GM23338 (cell line): ENCODE results near the gene REX1BD. TPM values are rescaled to one million over a fixed set of nuclear protein-coding genes. Genes with fewer than 3 reads are reported as not detected.

Source experiments
- ATAC-seq: fragments of 200-7000 bp; cut with Tn5 transposase; 3 replicates; pipeline ENCODE4 v1.9.1; 2020
- DNase-seq: peaks from one replicate; pipeline ENCODE4 v3.0.0-alpha.2; 2015; ENCODE audit warnings: low spot score
- H2AFZ ChIP-seq: fragments of 200-600 bp; sonication (generic); 2 replicates; pipeline ENCODE4 v1.8.0; 2016; ENCODE audit warnings: antibody characterized with exemption, mild to moderate bottlenecking, moderate library complexity
- H3F3A ChIP-seq: fragments of 200-600 bp; sonication (generic); replicated peaks from 2 replicates; pipeline ENCODE4 v1.8.0; 2017; ENCODE audit warnings: antibody characterized with exemption, mixed run types, low read depth
- H3K27ac ChIP-seq: fragments of 200-600 bp; sonication (generic); 2 replicates; pipeline ENCODE4 v1.6.1; 2016; ENCODE audit warnings: low read depth
- H3K27me3 ChIP-seq: fragments of 200-600 bp; sonication (generic); 2 replicates; pipeline ENCODE4 v1.8.0; 2016; ENCODE audit warnings: mild to moderate bottlenecking, mixed run types, moderate library complexity; ENCODE audit not compliant: insufficient read depth
- H3K36me3 ChIP-seq: fragments of 200-600 bp; sonication (generic); 2 replicates; pipeline ENCODE4 v1.8.0; 2016; ENCODE audit warnings: mild to moderate bottlenecking; ENCODE audit not compliant: insufficient read depth
- H3K4me1 ChIP-seq: fragments of 200-600 bp; sonication (generic); 2 replicates; pipeline ENCODE4 v1.8.0; 2016; ENCODE audit warnings: mild to moderate bottlenecking, moderate library complexity; ENCODE audit not compliant: insufficient read depth
- H3K4me2 ChIP-seq: fragments of 200-600 bp; sonication (generic); 2 replicates; pipeline ENCODE4 v1.7.1; 2017; ENCODE audit warnings: mixed run types
- H3K4me3 ChIP-seq: fragments of 200-600 bp; sonication (generic); 2 replicates; pipeline ENCODE4 v1.6.1; 2016; ENCODE audit warnings: mixed run types
- H3K79me2 ChIP-seq: fragments of 200-600 bp; sonication (generic); replicated peaks from 2 replicates; pipeline ENCODE4 v1.8.0; 2017; ENCODE audit warnings: mild to moderate bottlenecking; ENCODE audit not compliant: insufficient read depth
- H3K9me2 ChIP-seq: fragments of 200-600 bp; sonication (generic); 2 replicates; pipeline ENCODE4 v1.8.0; 2017; ENCODE audit not compliant: insufficient read depth
- H4K20me1 ChIP-seq: fragments of 200-600 bp; sonication (generic); replicated peaks from 2 replicates; pipeline ENCODE4 v1.8.0; 2017; ENCODE audit warnings: mild to moderate bottlenecking; ENCODE audit not compliant: insufficient read depth
- H3K27ac Mint-ChIP-seq: 2 replicates; pipeline ENCODE4 v1.8.0; 2020; ENCODE audit warnings: inconsistent platforms, mild to moderate bottlenecking, moderate library complexity, mixed read lengths
- H3K27me3 Mint-ChIP-seq: 3 replicates; pipeline ENCODE4 v1.8.0; 2022; ENCODE audit warnings: low read depth, mild to moderate bottlenecking, moderate library complexity, mixed read lengths, inconsistent platforms; ENCODE audit not compliant: insufficient read depth, poor library complexity
- H3K36me3 Mint-ChIP-seq: 3 replicates; pipeline ENCODE4 v1.8.0; 2021; ENCODE audit warnings: low read depth, mild to moderate bottlenecking, inconsistent platforms, moderate library complexity, mixed read lengths
- H3K4me1 Mint-ChIP-seq: 3 replicates; pipeline ENCODE4 v1.8.0; 2020; ENCODE audit warnings: mild to moderate bottlenecking, inconsistent platforms, mixed read lengths
- H3K4me3 Mint-ChIP-seq: 3 replicates; pipeline ENCODE4 v1.8.0; 2021; ENCODE audit warnings: moderate library complexity, mild to moderate bottlenecking, inconsistent platforms, mixed read lengths
- H3K9me3 Mint-ChIP-seq: 3 replicates; pipeline ENCODE4 v1.8.0; 2020; ENCODE audit warnings: moderate library complexity, mild to moderate bottlenecking, inconsistent platforms, mixed read lengths
- CREB1 ChIP-seq: fragments of 250-450 bp; sonication (Bioruptor Pico); IDR thresholded peaks from 2 replicates; pipeline ENCODE4 v1.5.0; 2020; ENCODE audit warnings: low read depth, mild to moderate bottlenecking, moderate library complexity
- ETS1 ChIP-seq: IDR thresholded peaks from 2 replicates; pipeline ENCODE4 v1.6.1; 2016; ENCODE audit warnings: antibody characterized with exemption
- EZH2 ChIP-seq: fragments of 200-600 bp; sonication (generic); IDR thresholded peaks from one replicate; pipeline ENCODE4 v1.8.0; 2017; ENCODE audit warnings: antibody characterized with exemption, mild to moderate bottlenecking, low read depth; ENCODE audit not compliant: unreplicated experiment
- EZH2phosphoT487 ChIP-seq: fragments of 200-600 bp; sonication (generic); IDR thresholded peaks from one replicate; pipeline ENCODE4 v1.8.1; 2018; ENCODE audit warnings: antibody characterized with exemption; ENCODE audit not compliant: unreplicated experiment
- JUNB ChIP-seq: IDR thresholded peaks from one replicate; pipeline ENCODE4 v1.6.1; 2016; ENCODE audit warnings: antibody characterized with exemption; ENCODE audit not compliant: unreplicated experiment
- NANOG ChIP-seq: IDR thresholded peaks from 2 replicates; pipeline ENCODE4 v1.6.1; 2016; ENCODE audit warnings: antibody characterized with exemption, borderline replicate concordance
- POLR2AphosphoS5 ChIP-seq: IDR thresholded peaks from 2 replicates; pipeline ENCODE4 v1.6.1; 2016; ENCODE audit warnings: antibody characterized with exemption, low read depth
- REST ChIP-seq: IDR thresholded peaks from one replicate; pipeline ENCODE4 v1.6.1; 2018; ENCODE audit warnings: antibody characterized with exemption; ENCODE audit not compliant: unreplicated experiment
- STAT1 ChIP-seq: IDR thresholded peaks from one replicate; pipeline ENCODE4 v1.6.1; 2016; ENCODE audit warnings: antibody characterized with exemption; ENCODE audit not compliant: unreplicated experiment
- ZNF114 ChIP-seq: fragments of 250-450 bp; sonication (Bioruptor Pico); IDR thresholded peaks from 2 replicates; pipeline ENCODE4 v1.5.0; 2020; ENCODE audit warnings: mild to moderate bottlenecking, moderate library complexity
- ZNF331 ChIP-seq: fragments of 250-450 bp; sonication (Bioruptor Pico); IDR thresholded peaks from 2 replicates; pipeline ENCODE4 v1.5.0; 2020; ENCODE audit warnings: low read depth, mild to moderate bottlenecking, moderate library complexity
- ZNF462 ChIP-seq: fragments of 250-450 bp; sonication (Bioruptor Pico); IDR thresholded peaks from 2 replicates; pipeline ENCODE4 v1.5.0; 2020; ENCODE audit warnings: mild to moderate bottlenecking, moderate library complexity
- polyA plus RNA-seq: library from polyadenylated mRNA; unstranded; fragments of >200 nt; fragmentation: Nextera tagmentation; extraction: Ambion mirVana; gene quantifications from 2 replicates; pipeline ENCODE4 v1.2.1, GENCODE V29; 2016
- total RNA-seq: library from RNA; depleted of rRNA; stranded (reverse); fragments of >200 nt; shearing (Covaris generic); gene quantifications from 2 replicates; pipeline ENCODE4 v1.2.3, GENCODE V29; 2014

REX1BD gene
- total and polyA plus RNA-seq, 2 experiments from 2014 or later, result 124 to 138 TPM

- no peak for DNase-seq
- peaks cover 10% of the 10 kb centered on the region for H3K4me1 ChIP-seq
- H3K36me3 ChIP-seq, result no peaks in the 10 kb centered on the region; the same call in 1 of the 2 replicates
- H3K27ac ChIP-seq, result peak overlapping the region; percentile 89
- no peaks in the 10 kb centered on the region for H3K9me2 ChIP-seq
- H4K20me1 ChIP-seq, result no peaks in the 10 kb centered on the region; the same call in 1 of the 2 replicates
- H3K27me3 Mint-ChIP-seq, result peaks cover 40% of the 10 kb centered on the region
- H3K4me1 Mint-ChIP-seq, result peaks cover 18% of the 10 kb centered on the region
- H3F3A ChIP-seq, result peaks cover 29% of the 10 kb centered on the region
- H2AFZ ChIP-seq, result peak overlapping the region; percentile 97
- ATAC-seq, result no peak
- peak overlapping the region; percentile 86 for H3K4me3 Mint-ChIP-seq
- peak overlapping the region; percentile 75 for H3K4me2 ChIP-seq
- no peak for TF ChIP-seq ZNF462 (CRISPR knock-in tag)
- no peak for TF ChIP-seq ETS1
- no peak for TF ChIP-seq POLR2AphosphoS5
- no peak for TF ChIP-seq STAT1
- TF ChIP-seq ZNF114 (CRISPR knock-in tag), result no peak
- TF ChIP-seq ZNF331 (CRISPR knock-in tag), result no peak
- no peak for TF ChIP-seq EZH2
- TF ChIP-seq CREB1, result no peak
- no peak for TF ChIP-seq NANOG
- TF ChIP-seq REST, result no peak
- TF ChIP-seq EZH2phosphoT487, result no peak
- no peak for TF ChIP-seq JUNB
- 0 out of 3 replicates have a peak, but pooled peaks cover 4% of the 10 kb centered on the region for H3K9me3 Mint-ChIP-seq
- H3K79me2 ChIP-seq, result peaks cover 3% of the 10 kb centered on the region; the same call in 1 of the 2 replicates
- peak overlapping the region; percentile 91 for H3K4me3 ChIP-seq
- H3K27me3 ChIP-seq, result no peaks in the 10 kb centered on the region
- H3K36me3 Mint-ChIP-seq, result peaks cover 16% of the 10 kb centered on the region
- H3K27ac Mint-ChIP-seq, result peak overlapping the region; percentile 89
Observed at GRCh38 chr19:18587962-18588610, 512 bp upstream of the REX1BD start.
